Activated T-cell treated with anti-CD3 and anti-CD28 coated beads for 1 hour (primary cell): Measurements from ENCODE around the gene GREM1.

Experiments used
- DNase-seq: peaks from one replicate; pipeline ENCODE4 v3.0.0-alpha.2; 2020; ENCODE audit warnings: low read depth

The GREM1 gene

GRCh38 chr15:32730677-32731654 lies 13.2 kb downstream of the GREM1 start:
- DNase-seq = no peak

- DNase-seq = no peak
Observed at GRCh38 chr15:32732574-32733157, 14.9 kb downstream of the GREM1 start.

- DNase-seq = no peak
Observed at GRCh38 chr15:32733281-32733680, 15.5 kb downstream of the GREM1 start.

- no peak for DNase-seq
Observed at GRCh38 chr15:32735989-32736700, 18.3 kb downstream of the GREM1 start.

- DNase-seq = no peak
Observed at GRCh38 chr15:32736701-32737061, 18.9 kb downstream of the GREM1 start.

GRCh38 chr15:32737304-32737703 lies 19.5 kb downstream of the GREM1 start:
- DNase-seq = no peak

- no peak for DNase-seq
Observed at GRCh38 chr15:32738666-32739065, 20.9 kb downstream of the GREM1 start.

GRCh38 chr15:32739522-32740063 lies 21.8 kb downstream of the GREM1 start:
- no peak for DNase-seq

GRCh38 chr15:32743411-32744140 lies 25.8 kb downstream of the GREM1 start:
- DNase-seq = no peak

GRCh38 chr15:32746116-32746857 lies 28.5 kb downstream of the GREM1 start:
- DNase-seq = no peak

- no peak for DNase-seq
Observed at GRCh38 chr15:32747921-32748342, 30.1 kb downstream of the GREM1 start.

GRCh38 chr15:32750979-32751378 lies 33.2 kb downstream of the GREM1 start:
- no peak for DNase-seq

GRCh38 chr15:32757426-32757825 lies 39.6 kb downstream of the GREM1 start:
- DNase-seq = no peak

- no peak for DNase-seq
Observed at GRCh38 chr15:32763295-32763694, 45.5 kb downstream of the GREM1 start.

- DNase-seq = no peak
Observed at GRCh38 chr15:32765236-32765635, 47.4 kb downstream of the GREM1 start.

- no peak for DNase-seq
Observed at GRCh38 chr15:32766101-32766500, 48.3 kb downstream of the GREM1 start.

GRCh38 chr15:32767236-32767635 lies 49.4 kb downstream of the GREM1 start:
- DNase-seq = no peak

- DNase-seq = no peak
Observed at GRCh38 chr15:32774022-32774421, 56.2 kb downstream of the GREM1 start.

GRCh38 chr15:32775103-32775502 lies 57.3 kb downstream of the GREM1 start:
- DNase-seq = no peak

GRCh38 chr15:32778391-32779176 lies 60.8 kb downstream of the GREM1 start:
- DNase-seq = no peak
